GM23338 (cell line): ENCODE results near the gene EFCAB13. TPM values are rescaled to one million over a fixed set of nuclear protein-coding genes. Genes with fewer than 3 reads are reported as not detected.

Experiments used
- ATAC-seq: fragments of 200-7000 bp; cut with Tn5 transposase; 3 replicates; pipeline ENCODE4 v1.9.1; 2020
- DNase-seq: peaks from one replicate; pipeline ENCODE4 v3.0.0-alpha.2; 2015; ENCODE audit warnings: low spot score
- H2AFZ ChIP-seq: fragments of 200-600 bp; sonication (generic); 2 replicates; pipeline ENCODE4 v1.8.0; 2016; ENCODE audit warnings: antibody characterized with exemption, mild to moderate bottlenecking, moderate library complexity
- H3F3A ChIP-seq: fragments of 200-600 bp; sonication (generic); replicated peaks from 2 replicates; pipeline ENCODE4 v1.8.0; 2017; ENCODE audit warnings: antibody characterized with exemption, mixed run types, low read depth
- H3K27ac ChIP-seq: fragments of 200-600 bp; sonication (generic); 2 replicates; pipeline ENCODE4 v1.6.1; 2016; ENCODE audit warnings: low read depth
- H3K27me3 ChIP-seq: fragments of 200-600 bp; sonication (generic); 2 replicates; pipeline ENCODE4 v1.8.0; 2016; ENCODE audit warnings: mild to moderate bottlenecking, mixed run types, moderate library complexity; ENCODE audit not compliant: insufficient read depth
- H3K36me3 ChIP-seq: fragments of 200-600 bp; sonication (generic); 2 replicates; pipeline ENCODE4 v1.8.0; 2016; ENCODE audit warnings: mild to moderate bottlenecking; ENCODE audit not compliant: insufficient read depth
- H3K4me1 ChIP-seq: fragments of 200-600 bp; sonication (generic); 2 replicates; pipeline ENCODE4 v1.8.0; 2016; ENCODE audit warnings: mild to moderate bottlenecking, moderate library complexity; ENCODE audit not compliant: insufficient read depth
- H3K4me2 ChIP-seq: fragments of 200-600 bp; sonication (generic); 2 replicates; pipeline ENCODE4 v1.7.1; 2017; ENCODE audit warnings: mixed run types
- H3K4me3 ChIP-seq: fragments of 200-600 bp; sonication (generic); 2 replicates; pipeline ENCODE4 v1.6.1; 2016; ENCODE audit warnings: mixed run types
- H3K79me2 ChIP-seq: fragments of 200-600 bp; sonication (generic); replicated peaks from 2 replicates; pipeline ENCODE4 v1.8.0; 2017; ENCODE audit warnings: mild to moderate bottlenecking; ENCODE audit not compliant: insufficient read depth
- H3K9me2 ChIP-seq: fragments of 200-600 bp; sonication (generic); 2 replicates; pipeline ENCODE4 v1.8.0; 2017; ENCODE audit not compliant: insufficient read depth
- H4K20me1 ChIP-seq: fragments of 200-600 bp; sonication (generic); replicated peaks from 2 replicates; pipeline ENCODE4 v1.8.0; 2017; ENCODE audit warnings: mild to moderate bottlenecking; ENCODE audit not compliant: insufficient read depth
- H3K27ac Mint-ChIP-seq: 2 replicates; pipeline ENCODE4 v1.8.0; 2020; ENCODE audit warnings: inconsistent platforms, mild to moderate bottlenecking, moderate library complexity, mixed read lengths
- H3K27me3 Mint-ChIP-seq: 3 replicates; pipeline ENCODE4 v1.8.0; 2022; ENCODE audit warnings: low read depth, mild to moderate bottlenecking, moderate library complexity, mixed read lengths, inconsistent platforms; ENCODE audit not compliant: insufficient read depth, poor library complexity
- H3K36me3 Mint-ChIP-seq: 3 replicates; pipeline ENCODE4 v1.8.0; 2021; ENCODE audit warnings: low read depth, mild to moderate bottlenecking, inconsistent platforms, moderate library complexity, mixed read lengths
- H3K4me1 Mint-ChIP-seq: 3 replicates; pipeline ENCODE4 v1.8.0; 2020; ENCODE audit warnings: mild to moderate bottlenecking, inconsistent platforms, mixed read lengths
- H3K4me3 Mint-ChIP-seq: 3 replicates; pipeline ENCODE4 v1.8.0; 2021; ENCODE audit warnings: moderate library complexity, mild to moderate bottlenecking, inconsistent platforms, mixed read lengths
- H3K9me3 Mint-ChIP-seq: 3 replicates; pipeline ENCODE4 v1.8.0; 2020; ENCODE audit warnings: moderate library complexity, mild to moderate bottlenecking, inconsistent platforms, mixed read lengths
- CREB1 ChIP-seq: fragments of 250-450 bp; sonication (Bioruptor Pico); IDR thresholded peaks from 2 replicates; pipeline ENCODE4 v1.5.0; 2020; ENCODE audit warnings: low read depth, mild to moderate bottlenecking, moderate library complexity
- EZH2 ChIP-seq: fragments of 200-600 bp; sonication (generic); IDR thresholded peaks from one replicate; pipeline ENCODE4 v1.8.0; 2017; ENCODE audit warnings: antibody characterized with exemption, mild to moderate bottlenecking, low read depth; ENCODE audit not compliant: unreplicated experiment
- EZH2phosphoT487 ChIP-seq: fragments of 200-600 bp; sonication (generic); IDR thresholded peaks from one replicate; pipeline ENCODE4 v1.8.1; 2018; ENCODE audit warnings: antibody characterized with exemption; ENCODE audit not compliant: unreplicated experiment
- JUNB ChIP-seq: IDR thresholded peaks from one replicate; pipeline ENCODE4 v1.6.1; 2016; ENCODE audit warnings: antibody characterized with exemption; ENCODE audit not compliant: unreplicated experiment
- NANOG ChIP-seq: IDR thresholded peaks from 2 replicates; pipeline ENCODE4 v1.6.1; 2016; ENCODE audit warnings: antibody characterized with exemption, borderline replicate concordance
- POLR2AphosphoS5 ChIP-seq: IDR thresholded peaks from 2 replicates; pipeline ENCODE4 v1.6.1; 2016; ENCODE audit warnings: antibody characterized with exemption, low read depth
- STAT1 ChIP-seq: IDR thresholded peaks from one replicate; pipeline ENCODE4 v1.6.1; 2016; ENCODE audit warnings: antibody characterized with exemption; ENCODE audit not compliant: unreplicated experiment
- ZNF114 ChIP-seq: fragments of 250-450 bp; sonication (Bioruptor Pico); IDR thresholded peaks from 2 replicates; pipeline ENCODE4 v1.5.0; 2020; ENCODE audit warnings: mild to moderate bottlenecking, moderate library complexity
- ZNF331 ChIP-seq: fragments of 250-450 bp; sonication (Bioruptor Pico); IDR thresholded peaks from 2 replicates; pipeline ENCODE4 v1.5.0; 2020; ENCODE audit warnings: low read depth, mild to moderate bottlenecking, moderate library complexity
- polyA plus RNA-seq: library from polyadenylated mRNA; unstranded; fragments of >200 nt; fragmentation: Nextera tagmentation; extraction: Ambion mirVana; gene quantifications from 2 replicates; pipeline ENCODE4 v1.2.1, GENCODE V29; 2016
- total RNA-seq: library from RNA; depleted of rRNA; stranded (reverse); fragments of >200 nt; shearing (Covaris generic); gene quantifications from 2 replicates; pipeline ENCODE4 v1.2.3, GENCODE V29; 2014
- TF ChIP-seq, protein P1 (sequence below): IDR thresholded peaks from one replicate; pipeline ENCODE4 v1.6.1; 2018; ENCODE audit warnings: antibody characterized with exemption; ENCODE audit not compliant: unreplicated experiment
- TF ChIP-seq, protein P2 (sequence below), 2 experiments: fragments of 200-600 bp in 1 of 2; sonication (generic) in 1 of 2; conservative IDR thresholded peaks; 2 replicates each; pipeline versions ENCODE4 v1.5.1 to v1.6.1; 2016 to 2017; ENCODE audit warnings: antibody characterized with exemption in 2 of 2, low read depth in 2 of 2, mild to moderate bottlenecking in 2 of 2, moderate library complexity in 1 of 2
- TF ChIP-seq, protein P3 (sequence below): IDR thresholded peaks from 2 replicates; pipeline ENCODE4 v1.6.1; 2016; ENCODE audit warnings: antibody characterized with exemption
- TF ChIP-seq, protein P4 (sequence below): fragments of 250-450 bp; sonication (Bioruptor Pico); IDR thresholded peaks from 2 replicates; pipeline ENCODE4 v1.5.0; 2020; ENCODE audit warnings: mild to moderate bottlenecking, moderate library complexity

Gene EFCAB13
- total and polyA plus RNA-seq, 2 experiments from 2014 or later, result 4.1 to 5.4 TPM

DNA sequence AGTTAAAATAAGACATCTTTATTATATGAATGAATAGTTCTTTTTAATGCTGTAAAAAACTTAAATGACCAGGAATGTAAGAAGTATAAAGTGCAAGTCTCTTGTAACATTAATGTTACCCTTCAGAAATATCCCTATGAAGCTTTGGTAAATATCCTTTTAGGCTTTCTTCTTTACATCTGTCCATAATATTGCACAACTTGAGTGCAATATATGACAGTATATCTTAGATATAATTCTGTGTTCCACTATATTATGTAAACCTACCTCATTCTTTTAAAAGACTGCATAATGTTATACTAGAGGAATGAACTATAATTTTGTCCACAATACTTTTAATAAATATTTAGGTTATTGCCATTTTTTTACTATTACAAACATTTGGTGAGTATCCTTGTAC, 81.1 kb downstream of the EFCAB13 start:
- Histone ChIP-seq H3K4me2 (no peak overlapping the region), H3K79me2 (no peaks in the 10 kb centered on the region), H3K27me3 (no peaks in the 10 kb centered on the region), H3K36me3 (no peaks in the 10 kb centered on the region), H3F3A (no peaks in the 10 kb centered on the region), H4K20me1 (no peaks in the 10 kb centered on the region), H3K27ac (no peak overlapping the region), H3K4me1 (no peaks in the 10 kb centered on the region), H3K9me2 (no peaks in the 10 kb centered on the region), H2AFZ (no peak overlapping the region), H3K4me3 (no peak overlapping the region)
- Mint-ChIP-seq H3K4me1 (no peaks in the 10 kb centered on the region), H3K9me3 (no peaks in the 10 kb centered on the region), H3K27me3 (no peaks in the 10 kb centered on the region), H3K27ac (no peak overlapping the region), H3K4me3 (no peak overlapping the region), H3K36me3 (no peaks in the 10 kb centered on the region)
- TF ChIP-seq, protein P1, sequence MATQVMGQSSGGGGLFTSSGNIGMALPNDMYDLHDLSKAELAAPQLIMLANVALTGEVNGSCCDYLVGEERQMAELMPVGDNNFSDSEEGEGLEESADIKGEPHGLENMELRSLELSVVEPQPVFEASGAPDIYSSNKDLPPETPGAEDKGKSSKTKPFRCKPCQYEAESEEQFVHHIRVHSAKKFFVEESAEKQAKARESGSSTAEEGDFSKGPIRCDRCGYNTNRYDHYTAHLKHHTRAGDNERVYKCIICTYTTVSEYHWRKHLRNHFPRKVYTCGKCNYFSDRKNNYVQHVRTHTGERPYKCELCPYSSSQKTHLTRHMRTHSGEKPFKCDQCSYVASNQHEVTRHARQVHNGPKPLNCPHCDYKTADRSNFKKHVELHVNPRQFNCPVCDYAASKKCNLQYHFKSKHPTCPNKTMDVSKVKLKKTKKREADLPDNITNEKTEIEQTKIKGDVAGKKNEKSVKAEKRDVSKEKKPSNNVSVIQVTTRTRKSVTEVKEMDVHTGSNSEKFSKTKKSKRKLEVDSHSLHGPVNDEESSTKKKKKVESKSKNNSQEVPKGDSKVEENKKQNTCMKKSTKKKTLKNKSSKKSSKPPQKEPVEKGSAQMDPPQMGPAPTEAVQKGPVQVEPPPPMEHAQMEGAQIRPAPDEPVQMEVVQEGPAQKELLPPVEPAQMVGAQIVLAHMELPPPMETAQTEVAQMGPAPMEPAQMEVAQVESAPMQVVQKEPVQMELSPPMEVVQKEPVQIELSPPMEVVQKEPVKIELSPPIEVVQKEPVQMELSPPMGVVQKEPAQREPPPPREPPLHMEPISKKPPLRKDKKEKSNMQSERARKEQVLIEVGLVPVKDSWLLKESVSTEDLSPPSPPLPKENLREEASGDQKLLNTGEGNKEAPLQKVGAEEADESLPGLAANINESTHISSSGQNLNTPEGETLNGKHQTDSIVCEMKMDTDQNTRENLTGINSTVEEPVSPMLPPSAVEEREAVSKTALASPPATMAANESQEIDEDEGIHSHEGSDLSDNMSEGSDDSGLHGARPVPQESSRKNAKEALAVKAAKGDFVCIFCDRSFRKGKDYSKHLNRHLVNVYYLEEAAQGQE, result no peak
- TF ChIP-seq EZH2phosphoT487 (no peak), ZNF331 (no peak), EZH2 (no peak), POLR2AphosphoS5 (no peak), ZNF114 (CRISPR knock-in tag) (no peak), JUNB (no peak), CREB1 (CRISPR knock-in tag) (no peak), NANOG (no peak), STAT1 (no peak)
- TF ChIP-seq, protein P2, sequence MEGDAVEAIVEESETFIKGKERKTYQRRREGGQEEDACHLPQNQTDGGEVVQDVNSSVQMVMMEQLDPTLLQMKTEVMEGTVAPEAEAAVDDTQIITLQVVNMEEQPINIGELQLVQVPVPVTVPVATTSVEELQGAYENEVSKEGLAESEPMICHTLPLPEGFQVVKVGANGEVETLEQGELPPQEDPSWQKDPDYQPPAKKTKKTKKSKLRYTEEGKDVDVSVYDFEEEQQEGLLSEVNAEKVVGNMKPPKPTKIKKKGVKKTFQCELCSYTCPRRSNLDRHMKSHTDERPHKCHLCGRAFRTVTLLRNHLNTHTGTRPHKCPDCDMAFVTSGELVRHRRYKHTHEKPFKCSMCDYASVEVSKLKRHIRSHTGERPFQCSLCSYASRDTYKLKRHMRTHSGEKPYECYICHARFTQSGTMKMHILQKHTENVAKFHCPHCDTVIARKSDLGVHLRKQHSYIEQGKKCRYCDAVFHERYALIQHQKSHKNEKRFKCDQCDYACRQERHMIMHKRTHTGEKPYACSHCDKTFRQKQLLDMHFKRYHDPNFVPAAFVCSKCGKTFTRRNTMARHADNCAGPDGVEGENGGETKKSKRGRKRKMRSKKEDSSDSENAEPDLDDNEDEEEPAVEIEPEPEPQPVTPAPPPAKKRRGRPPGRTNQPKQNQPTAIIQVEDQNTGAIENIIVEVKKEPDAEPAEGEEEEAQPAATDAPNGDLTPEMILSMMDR (conservative IDR thresholded peaks at IDR 0.05; ENCODE audit: low read depth in 2 of 2), result no peak
- TF ChIP-seq, protein P3, sequence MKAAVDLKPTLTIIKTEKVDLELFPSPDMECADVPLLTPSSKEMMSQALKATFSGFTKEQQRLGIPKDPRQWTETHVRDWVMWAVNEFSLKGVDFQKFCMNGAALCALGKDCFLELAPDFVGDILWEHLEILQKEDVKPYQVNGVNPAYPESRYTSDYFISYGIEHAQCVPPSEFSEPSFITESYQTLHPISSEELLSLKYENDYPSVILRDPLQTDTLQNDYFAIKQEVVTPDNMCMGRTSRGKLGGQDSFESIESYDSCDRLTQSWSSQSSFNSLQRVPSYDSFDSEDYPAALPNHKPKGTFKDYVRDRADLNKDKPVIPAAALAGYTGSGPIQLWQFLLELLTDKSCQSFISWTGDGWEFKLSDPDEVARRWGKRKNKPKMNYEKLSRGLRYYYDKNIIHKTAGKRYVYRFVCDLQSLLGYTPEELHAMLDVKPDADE, result no peak
- TF ChIP-seq, protein P4, sequence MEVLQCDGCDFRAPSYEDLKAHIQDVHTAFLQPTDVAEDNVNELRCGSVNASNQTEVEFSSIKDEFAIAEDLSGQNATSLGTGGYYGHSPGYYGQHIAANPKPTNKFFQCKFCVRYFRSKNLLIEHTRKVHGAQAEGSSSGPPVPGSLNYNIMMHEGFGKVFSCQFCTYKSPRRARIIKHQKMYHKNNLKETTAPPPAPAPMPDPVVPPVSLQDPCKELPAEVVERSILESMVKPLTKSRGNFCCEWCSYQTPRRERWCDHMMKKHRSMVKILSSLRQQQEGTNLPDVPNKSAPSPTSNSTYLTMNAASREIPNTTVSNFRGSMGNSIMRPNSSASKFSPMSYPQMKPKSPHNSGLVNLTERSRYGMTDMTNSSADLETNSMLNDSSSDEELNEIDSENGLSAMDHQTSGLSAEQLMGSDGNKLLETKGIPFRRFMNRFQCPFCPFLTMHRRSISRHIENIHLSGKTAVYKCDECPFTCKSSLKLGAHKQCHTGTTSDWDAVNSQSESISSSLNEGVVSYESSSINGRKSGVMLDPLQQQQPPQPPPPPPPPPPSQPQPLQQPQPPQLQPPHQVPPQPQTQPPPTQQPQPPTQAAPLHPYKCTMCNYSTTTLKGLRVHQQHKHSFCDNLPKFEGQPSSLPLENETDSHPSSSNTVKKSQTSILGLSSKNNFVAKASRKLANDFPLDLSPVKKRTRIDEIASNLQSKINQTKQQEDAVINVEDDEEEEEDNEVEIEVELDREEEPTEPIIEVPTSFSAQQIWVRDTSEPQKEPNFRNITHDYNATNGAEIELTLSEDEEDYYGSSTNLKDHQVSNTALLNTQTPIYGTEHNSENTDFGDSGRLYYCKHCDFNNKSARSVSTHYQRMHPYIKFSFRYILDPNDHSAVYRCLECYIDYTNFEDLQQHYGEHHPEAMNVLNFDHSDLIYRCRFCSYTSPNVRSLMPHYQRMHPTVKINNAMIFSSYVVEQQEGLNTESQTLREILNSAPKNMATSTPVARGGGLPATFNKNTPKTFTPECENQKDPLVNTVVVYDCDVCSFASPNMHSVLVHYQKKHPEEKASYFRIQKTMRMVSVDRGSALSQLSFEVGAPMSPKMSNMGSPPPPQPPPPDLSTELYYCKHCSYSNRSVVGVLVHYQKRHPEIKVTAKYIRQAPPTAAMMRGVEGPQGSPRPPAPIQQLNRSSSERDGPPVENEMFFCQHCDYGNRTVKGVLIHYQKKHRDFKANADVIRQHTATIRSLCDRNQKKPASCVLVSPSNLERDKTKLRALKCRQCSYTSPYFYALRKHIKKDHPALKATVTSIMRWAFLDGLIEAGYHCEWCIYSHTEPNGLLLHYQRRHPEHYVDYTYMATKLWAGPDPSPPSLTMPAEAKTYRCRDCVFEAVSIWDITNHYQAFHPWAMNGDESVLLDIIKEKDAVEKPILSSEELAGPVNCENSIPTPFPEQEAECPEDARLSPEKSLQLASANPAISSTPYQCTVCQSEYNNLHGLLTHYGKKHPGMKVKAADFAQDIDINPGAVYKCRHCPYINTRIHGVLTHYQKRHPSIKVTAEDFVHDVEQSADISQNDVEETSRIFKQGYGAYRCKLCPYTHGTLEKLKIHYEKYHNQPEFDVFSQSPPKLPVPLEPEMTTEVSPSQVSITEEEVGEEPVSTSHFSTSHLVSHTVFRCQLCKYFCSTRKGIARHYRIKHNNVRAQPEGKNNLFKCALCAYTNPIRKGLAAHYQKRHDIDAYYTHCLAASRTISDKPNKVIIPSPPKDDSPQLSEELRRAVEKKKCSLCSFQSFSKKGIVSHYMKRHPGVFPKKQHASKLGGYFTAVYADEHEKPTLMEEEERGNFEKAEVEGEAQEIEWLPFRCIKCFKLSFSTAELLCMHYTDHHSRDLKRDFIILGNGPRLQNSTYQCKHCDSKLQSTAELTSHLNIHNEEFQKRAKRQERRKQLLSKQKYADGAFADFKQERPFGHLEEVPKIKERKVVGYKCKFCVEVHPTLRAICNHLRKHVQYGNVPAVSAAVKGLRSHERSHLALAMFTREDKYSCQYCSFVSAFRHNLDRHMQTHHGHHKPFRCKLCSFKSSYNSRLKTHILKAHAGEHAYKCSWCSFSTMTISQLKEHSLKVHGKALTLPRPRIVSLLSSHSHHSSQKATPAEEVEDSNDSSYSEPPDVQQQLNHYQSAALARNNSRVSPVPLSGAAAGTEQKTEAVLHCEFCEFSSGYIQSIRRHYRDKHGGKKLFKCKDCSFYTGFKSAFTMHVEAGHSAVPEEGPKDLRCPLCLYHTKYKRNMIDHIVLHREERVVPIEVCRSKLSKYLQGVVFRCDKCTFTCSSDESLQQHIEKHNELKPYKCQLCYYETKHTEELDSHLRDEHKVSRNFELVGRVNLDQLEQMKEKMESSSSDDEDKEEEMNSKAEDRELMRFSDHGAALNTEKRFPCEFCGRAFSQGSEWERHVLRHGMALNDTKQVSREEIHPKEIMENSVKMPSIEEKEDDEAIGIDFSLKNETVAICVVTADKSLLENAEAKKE (CRISPR knock-in tag), result no peak
- DNase-seq (no peak), ATAC-seq (no peak)
